Mesothelial cell of epicardium (in vitro differentiated cells): Measurements from ENCODE around the gene GASK1A. TPM values are rescaled to one million over a fixed set of nuclear protein-coding genes. Genes with fewer than 3 reads are reported as not detected.

Source experiments
- DNase-seq, 2 experiments: peaks; one replicate each; pipeline ENCODE4 v3.0.0; 2021; ENCODE audit warnings: low spot score in 2 of 2; ENCODE audit not compliant: unreplicated experiment in 2 of 2
- H3K27ac Mint-ChIP-seq: 2 replicates; pipeline ENCODE4 v1.8.0; 2021; ENCODE audit warnings: mixed read lengths
- H3K27me3 Mint-ChIP-seq: 2 replicates; pipeline ENCODE4 v1.8.0; 2021; ENCODE audit warnings: low read depth, mixed read lengths
- H3K36me3 Mint-ChIP-seq: 2 replicates; pipeline ENCODE4 v1.8.0; 2021; ENCODE audit warnings: mixed read lengths
- H3K4me1 Mint-ChIP-seq: 2 replicates; pipeline ENCODE4 v1.8.0; 2021; ENCODE audit warnings: mixed read lengths
- H3K4me3 Mint-ChIP-seq: 2 replicates; pipeline ENCODE4 v1.8.0; 2021; ENCODE audit warnings: mild to moderate bottlenecking, moderate library complexity, mixed read lengths
- H3K9me3 Mint-ChIP-seq: 2 replicates; pipeline ENCODE4 v1.8.0; 2021; ENCODE audit warnings: mixed read lengths
- CTCF ChIP-seq: fragments of 200-600 bp; sonication (generic); IDR thresholded peaks from one replicate; pipeline ENCODE4 v1.5.0; 2021; ENCODE audit warnings: antibody characterized with exemption; ENCODE audit not compliant: unreplicated experiment
- total RNA-seq: library from RNA; stranded (reverse); gene quantifications from 3 replicates; pipeline ENCODE4 v1.2.1, GENCODE V29; 2021

Gene GASK1A
- total RNA-seq, 1 donor from 2014 or later, result 1.6 TPM

GRCh38 chr3:43028001-43028400 is 48.9 kb downstream of the GASK1A start:
- DNase-seq, result no peak
- H3K36me3 Mint-ChIP-seq, result no peaks in the 10 kb centered on the region
- no peak for TF ChIP-seq CTCF
- no peak overlapping the region for H3K4me3 Mint-ChIP-seq
- no peaks in the 10 kb centered on the region for H3K9me3 Mint-ChIP-seq
- H3K27ac Mint-ChIP-seq, result no peak overlapping the region
- H3K27me3 Mint-ChIP-seq, result no peaks in the 10 kb centered on the region
- H3K4me1 Mint-ChIP-seq, result peaks cover 11% of the 10 kb centered on the region

- Mint-ChIP-seq H3K36me3 (no peaks in the 10 kb centered on the region), H3K27ac (no peak overlapping the region), H3K27me3 (peaks cover under 1% of the 10 kb centered on the region), H3K4me3 (no peak overlapping the region), H3K4me1 (peaks cover 11% of the 10 kb centered on the region), H3K9me3 (no peaks in the 10 kb centered on the region)
- no peak for TF ChIP-seq CTCF
- DNase-seq, result no peak
These were observed 49.8 kb downstream of the GASK1A start for GRCh38 chr3:43028678-43029490.

GRCh38 chr3:43030162-43030935 is 51.2 kb downstream of the GASK1A start:
- H3K27me3 Mint-ChIP-seq, result peaks cover 12% of the 10 kb centered on the region
- H3K4me1 Mint-ChIP-seq, result peaks cover 7% of the 10 kb centered on the region
- no peak overlapping the region for H3K27ac Mint-ChIP-seq
- H3K36me3 Mint-ChIP-seq, result no peaks in the 10 kb centered on the region
- TF ChIP-seq CTCF, result no peak
- no peak overlapping the region for H3K4me3 Mint-ChIP-seq
- H3K9me3 Mint-ChIP-seq, result no peaks in the 10 kb centered on the region
- DNase-seq, result no peak

- Mint-ChIP-seq H3K27ac (no peak overlapping the region), H3K4me3 (no peak overlapping the region), H3K27me3 (peaks cover 19% of the 10 kb centered on the region), H3K9me3 (no peaks in the 10 kb centered on the region), H3K4me1 (peaks cover under 1% of the 10 kb centered on the region), H3K36me3 (no peaks in the 10 kb centered on the region)
- DNase-seq, result no peak
- no peak for TF ChIP-seq CTCF
These were observed 52.4 kb downstream of the GASK1A start for GRCh38 chr3:43031485-43031884.

GRCh38 chr3:43031889-43032545 is 52.9 kb downstream of the GASK1A start:
- peaks cover 23% of the 10 kb centered on the region for H3K27me3 Mint-ChIP-seq
- H3K4me1 Mint-ChIP-seq, result no peaks in the 10 kb centered on the region
- DNase-seq, result no peak
- no peak for TF ChIP-seq CTCF
- no peak overlapping the region for H3K4me3 Mint-ChIP-seq
- H3K27ac Mint-ChIP-seq, result no peak overlapping the region
- H3K36me3 Mint-ChIP-seq, result no peaks in the 10 kb centered on the region
- H3K9me3 Mint-ChIP-seq, result no peaks in the 10 kb centered on the region
